H9 (cell line): Measurements from ENCODE around the gene YBX3. TPM values are rescaled to one million over a fixed set of nuclear protein-coding genes. Genes with fewer than 3 reads are reported as not detected.

Source experiments
- DNase-seq: peaks from one replicate; pipeline ENCODE4 v3.0.0-alpha.2; 2017
- H2AFZ ChIP-seq: one replicate; pipeline ENCODE4 v1.6.1; 2013; ENCODE audit warnings: mild to moderate bottlenecking, low read length, control low read depth, moderate library complexity
- H2AK5ac ChIP-seq: 2 replicates; pipeline ENCODE4 v1.6.1; 2013; ENCODE audit warnings: low read length, control low read depth, mixed read lengths; ENCODE audit not compliant: insufficient read length
- H2BK120ac ChIP-seq: one replicate; pipeline ENCODE4 v1.6.1; 2013; ENCODE audit warnings: low read depth, mild to moderate bottlenecking, low read length, control low read depth, inconsistent platforms; ENCODE audit not compliant: poor library complexity, severe bottlenecking
- H2BK12ac ChIP-seq: 2 replicates; pipeline ENCODE4 v1.6.1; 2013; ENCODE audit warnings: low read length, control low read depth, mixed read lengths, low read depth; ENCODE audit not compliant: insufficient read length
- H2BK15ac ChIP-seq: 2 replicates; pipeline ENCODE4 v1.6.1; 2013; ENCODE audit warnings: low read depth, low read length, control low read depth
- H2BK20ac ChIP-seq: one replicate; pipeline ENCODE4 v1.6.1; 2013; ENCODE audit warnings: low read depth, mild to moderate bottlenecking, low read length, control low read depth, inconsistent platforms; ENCODE audit not compliant: poor library complexity, severe bottlenecking
- H2BK5ac ChIP-seq: 2 replicates; pipeline ENCODE4 v1.6.1; 2013; ENCODE audit warnings: low read length, control low read depth, mixed read lengths; ENCODE audit not compliant: insufficient read length
- H3K14ac ChIP-seq: 2 replicates; pipeline ENCODE4 v1.6.1; 2013; ENCODE audit warnings: low read length, control low read depth; ENCODE audit not compliant: insufficient read depth
- H3K18ac ChIP-seq: 2 replicates; pipeline ENCODE4 v1.6.1; 2013; ENCODE audit warnings: low read depth, mild to moderate bottlenecking, mixed read lengths, low read length, control low read depth; ENCODE audit not compliant: insufficient read length
- H3K23ac ChIP-seq: 2 replicates; pipeline ENCODE4 v1.6.1; 2013; ENCODE audit warnings: low read length, control low read depth, mixed read lengths, low read depth; ENCODE audit not compliant: insufficient read length
- H3K23me2 ChIP-seq: 2 replicates; pipeline ENCODE4 v1.6.1; 2013; ENCODE audit warnings: low read depth, mild to moderate bottlenecking, mixed read lengths, low read length, control low read depth; ENCODE audit not compliant: insufficient read length, poor library complexity, severe bottlenecking
- H3K27ac ChIP-seq: 2 replicates; pipeline ENCODE4 v1.5.1; 2013; ENCODE audit warnings: low read length, control low read depth, mixed read lengths, low read depth; ENCODE audit not compliant: insufficient read length
- H3K27me3 ChIP-seq: 2 replicates; pipeline ENCODE4 v1.6.1; 2013; ENCODE audit warnings: low read length, control low read depth, inconsistent platforms; ENCODE audit not compliant: insufficient read depth
- H3K4ac ChIP-seq: 2 replicates; pipeline ENCODE4 v1.6.1; 2013; ENCODE audit warnings: low read depth, mild to moderate bottlenecking, control low read depth, inconsistent platforms, low read length, moderate library complexity
- H3K4me1 ChIP-seq: 2 replicates; pipeline ENCODE4 v1.6.1; 2013; ENCODE audit warnings: low read length, control low read depth, inconsistent platforms; ENCODE audit not compliant: insufficient read depth
- H3K4me2 ChIP-seq: 2 replicates; pipeline ENCODE4 v1.6.1; 2013; ENCODE audit warnings: low read length, control low read depth, mixed read lengths; ENCODE audit not compliant: insufficient read length, insufficient read depth
- H3K56ac ChIP-seq: 2 replicates; pipeline ENCODE4 v1.6.1; 2013; ENCODE audit warnings: low read depth, mild to moderate bottlenecking, mixed read lengths, low read length, control low read depth; ENCODE audit not compliant: insufficient read length
- H3K79me1 ChIP-seq: 2 replicates; pipeline ENCODE4 v1.6.1; 2013; ENCODE audit warnings: low read depth, mild to moderate bottlenecking, moderate library complexity, low read length, control low read depth, inconsistent platforms; ENCODE audit not compliant: insufficient read depth, poor library complexity, severe bottlenecking
- H3K79me2 ChIP-seq: 2 replicates; pipeline ENCODE4 v1.6.1; 2013; ENCODE audit warnings: low read length, control low read depth, inconsistent platforms; ENCODE audit not compliant: insufficient read depth
- H3K9ac ChIP-seq: 2 replicates; pipeline ENCODE4 v1.6.1; 2013; ENCODE audit warnings: low read length, control low read depth, mixed read lengths; ENCODE audit not compliant: insufficient read length; ENCODE audit errors: extremely low read depth
- H3K9me3 ChIP-seq: one replicate; pipeline ENCODE4 v1.6.1; 2013; ENCODE audit warnings: low read depth, low read length, inconsistent platforms; ENCODE audit not compliant: control insufficient read depth
- H3T11ph ChIP-seq: one replicate; pipeline ENCODE4 v1.6.1; 2013; ENCODE audit warnings: mild to moderate bottlenecking, low read length, control low read depth, inconsistent platforms
- H4K20me1 ChIP-seq: one replicate; pipeline ENCODE4 v1.6.1; 2013; ENCODE audit not compliant: control insufficient read depth, insufficient read length, insufficient read depth
- H4K5ac ChIP-seq: 2 replicates; pipeline ENCODE4 v1.6.1; 2013; ENCODE audit warnings: low read depth, mild to moderate bottlenecking, mixed read lengths, low read length, control low read depth; ENCODE audit not compliant: insufficient read length
- H4K8ac ChIP-seq: replicated peaks from 2 replicates; pipeline ENCODE4 v1.6.1; 2013; ENCODE audit warnings: low read length, control low read depth, mixed read lengths, low read depth; ENCODE audit not compliant: insufficient read length
- H4K91ac ChIP-seq: 2 replicates; pipeline ENCODE4 v1.6.1; 2013; ENCODE audit warnings: low read depth, mild to moderate bottlenecking, moderate library complexity, mixed read lengths, low read length, control low read depth; ENCODE audit not compliant: insufficient read length
- H3K27ac Mint-ChIP-seq, 3 experiments: 2 replicates in 2 of 3; 3 replicates in 1 of 3; pipeline ENCODE4 v1.8.0; 2020 to 2021; ENCODE audit warnings: mixed read lengths in 3 of 3, mild to moderate bottlenecking in 1 of 3, moderate library complexity in 1 of 3
- H3K27me3 Mint-ChIP-seq: 2 replicates; pipeline ENCODE4 v1.8.0; 2021; ENCODE audit warnings: low read depth, mild to moderate bottlenecking, moderate library complexity, mixed read lengths
- H3K36me3 Mint-ChIP-seq, 3 experiments: 2 replicates in 2 of 3; 3 replicates in 1 of 3; pipeline ENCODE4 v1.8.0; 2020 to 2021; ENCODE audit warnings: low read depth in 3 of 3, mixed read lengths in 3 of 3; ENCODE audit not compliant: insufficient read depth in 1 of 3
- H3K4me1 Mint-ChIP-seq, 2 experiments: 2 replicates each; pipeline ENCODE4 v1.8.0; 2020; ENCODE audit warnings: mixed read lengths in 2 of 2
- H3K4me3 Mint-ChIP-seq, 2 experiments: 2 replicates in 1 of 2; 3 replicates in 1 of 2; pipeline ENCODE4 v1.8.0; 2020 to 2021; ENCODE audit warnings: mild to moderate bottlenecking in 2 of 2, mixed read lengths in 2 of 2, moderate library complexity in 1 of 2
- H3K9me3 Mint-ChIP-seq, 2 experiments: 2 replicates in 1 of 2; 3 replicates in 1 of 2; pipeline ENCODE4 v1.8.0; 2020; ENCODE audit warnings: mild to moderate bottlenecking in 2 of 2, mixed read lengths in 2 of 2, moderate library complexity in 1 of 2
- CTCF ChIP-seq: fragments of 200-600 bp; sonication (generic); conservative IDR thresholded peaks from 3 replicates; pipeline ENCODE4 v1.8.0; 2021; ENCODE audit warnings: antibody characterized with exemption, mild to moderate bottlenecking
- WGBS: extraction: QIAGEN DNeasy Blood & Tissue Kit; methylation state at CpG from one replicate; pipeline ENCODE4 v1.1.7; 2013; ENCODE audit warnings: missing lambda C conversion rate, low lambda C conversion rate, mixed read lengths; ENCODE audit not compliant: insufficient read length; ENCODE audit errors: extremely low coverage; 5-methylcytosine and 5-hydroxymethylcytosine counted together
- total RNA-seq: library from RNA; stranded (reverse); gene quantifications from 2 replicates; pipeline ENCODE4 v1.2.1, GENCODE V29; 2021

YBX3 gene
- total RNA-seq, 1 experiment from 2014 or later, result 343 TPM

GRCh38 chr12:10700581-10700980 is 22.5 kb downstream of the YBX3 start:
- H3K79me1 ChIP-seq, result no peaks in the 10 kb centered on the region
- no peak overlapping the region for H2BK12ac ChIP-seq
- H3K4me1 ChIP-seq, result no peaks in the 10 kb centered on the region
- no peaks in the 10 kb centered on the region for H4K20me1 ChIP-seq
- no peak overlapping the region for H3K23ac ChIP-seq
- H3K27me3 Mint-ChIP-seq, result no peaks in the 10 kb centered on the region
- H3K27ac Mint-ChIP-seq, result no peak overlapping the region
- H3K4ac ChIP-seq, result no peak overlapping the region
- no peak overlapping the region for H3K4me3 Mint-ChIP-seq
- no peak for TF ChIP-seq CTCF
- H3K18ac ChIP-seq, result no peak overlapping the region
- H2BK15ac ChIP-seq, result no peak overlapping the region
- no peak overlapping the region for H3K9ac ChIP-seq
- no peak overlapping the region for H4K8ac ChIP-seq
- WGBS, result no CpG with 5 or more reads among the region's 3 CpGs
- no peak overlapping the region for H2BK20ac ChIP-seq
- no peak overlapping the region for H3K27ac ChIP-seq
- no peak overlapping the region for H3T11ph ChIP-seq
- H3K36me3 Mint-ChIP-seq, result peaks cover 28 to 76% (median 75%) of the 10 kb centered on the region in 3 experiments
- no peaks in the 10 kb centered on the region for H3K79me2 ChIP-seq
- no peak overlapping the region for H2AK5ac ChIP-seq
- no peaks in the 10 kb centered on the region for H3K9me3 Mint-ChIP-seq
- no peak overlapping the region for H2BK5ac ChIP-seq
- no peak overlapping the region for H3K4me2 ChIP-seq
- H3K27me3 ChIP-seq, result no peaks in the 10 kb centered on the region
- H3K4me1 Mint-ChIP-seq, result no peaks in the 10 kb centered on the region
- no peak overlapping the region for H3K56ac ChIP-seq
- no peak overlapping the region for H2BK120ac ChIP-seq
- H3K14ac ChIP-seq, result no peak overlapping the region
- H4K91ac ChIP-seq, result no peak overlapping the region
- H2AFZ ChIP-seq, result no peak overlapping the region
- H4K5ac ChIP-seq, result no peak overlapping the region
- H3K23me2 ChIP-seq, result no peaks in the 10 kb centered on the region
- DNase-seq, result no peak
- no peaks in the 10 kb centered on the region for H3K9me3 ChIP-seq
